Measurements from ENCODE around the gene KCTD1.

Gene KCTD1

DNA sequence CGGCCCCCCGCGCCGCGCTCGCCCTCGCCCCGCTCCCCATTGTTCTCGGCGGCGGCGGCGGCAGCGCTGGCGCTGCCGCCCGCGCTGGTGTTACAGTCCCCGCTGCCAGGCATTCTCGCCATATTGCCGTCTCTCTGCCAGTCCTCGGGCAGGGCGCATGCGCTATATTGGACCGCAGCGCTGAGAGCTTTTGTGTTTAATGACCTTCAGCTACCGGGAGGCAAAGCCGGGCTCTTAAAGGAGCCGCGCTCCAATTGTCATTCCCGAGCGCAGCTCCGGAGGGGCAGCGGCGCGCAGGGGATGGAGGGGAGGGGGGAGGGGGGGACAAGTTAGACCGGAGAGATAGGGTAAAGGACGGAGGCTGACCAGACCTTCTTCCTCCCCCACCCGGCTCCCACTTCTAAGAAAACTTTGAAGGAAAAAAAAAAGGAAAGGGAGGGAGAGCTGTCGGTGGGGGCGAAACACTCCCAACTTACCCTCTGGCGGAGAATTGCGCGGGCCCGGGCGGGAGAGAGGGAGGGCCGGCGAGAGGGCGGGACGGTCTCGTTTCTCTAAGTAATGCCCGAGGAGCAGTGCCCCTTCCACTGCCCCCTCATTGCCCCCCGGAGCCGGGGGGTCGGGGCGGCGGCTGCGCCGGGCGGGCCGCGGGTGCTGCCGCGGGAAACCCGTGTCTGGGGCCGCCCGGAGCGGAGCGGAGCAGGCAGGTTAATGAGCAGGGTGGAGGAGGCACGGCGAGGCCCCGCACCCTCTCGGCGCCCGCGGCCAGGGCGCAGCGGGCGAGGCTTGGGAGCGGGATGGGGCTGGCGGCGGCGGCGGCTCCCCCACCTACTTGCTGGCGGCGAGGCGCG, at the start of gene KCTD1:
Gene KCTD1 (minus strand): TSS at position 139 of the 848 bp plus-strand sequence. CDS start 17 bp downstream, at position 122.
- peak; percentile 44 for DNase-seq

DNA sequence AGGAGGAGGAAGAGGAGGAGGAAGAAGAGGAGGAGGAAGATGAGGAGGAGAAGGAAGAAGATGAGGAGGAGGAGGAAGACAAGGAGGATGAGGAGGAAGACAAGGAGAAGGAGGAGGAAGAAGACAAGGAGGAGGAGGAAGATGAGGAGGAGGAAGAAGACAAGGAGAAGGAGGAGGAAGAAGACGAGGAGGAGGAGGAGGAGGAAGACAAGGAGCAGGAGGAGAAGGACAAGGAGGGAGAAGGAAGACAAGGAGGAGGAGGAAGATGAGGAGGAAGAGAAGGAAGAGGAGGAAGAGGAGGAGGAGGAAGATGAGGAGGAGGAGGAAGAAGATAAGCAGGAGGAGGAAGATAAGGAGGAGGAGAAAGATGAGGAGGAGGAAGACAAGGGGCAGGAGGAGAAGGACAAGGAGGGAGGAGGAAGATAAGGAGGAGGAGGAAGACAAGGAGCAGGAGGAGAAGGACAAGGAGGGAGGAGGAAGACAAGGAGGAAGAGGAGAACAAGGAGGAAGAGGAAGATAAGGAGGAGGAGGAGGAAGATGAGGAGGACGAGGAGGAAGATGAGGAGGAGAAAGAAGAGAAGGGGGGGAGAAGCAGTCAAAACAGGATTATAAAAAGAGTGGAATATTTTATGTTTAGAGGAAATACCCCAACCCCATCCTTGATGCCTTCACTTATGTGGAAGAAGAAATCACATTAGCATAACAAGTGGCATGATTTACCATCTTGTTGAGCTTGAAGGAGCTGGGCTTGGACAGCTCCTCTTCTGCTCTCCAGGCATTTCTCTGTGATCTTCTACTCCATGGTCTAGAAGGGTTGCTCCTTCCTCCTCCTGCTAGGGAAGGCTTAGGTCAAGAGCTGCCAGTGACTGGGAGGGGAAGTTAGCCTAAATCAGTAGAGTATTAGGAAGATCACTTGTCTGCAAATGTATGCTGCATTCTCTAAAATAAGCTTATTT, 45.3 kb upstream of the KCTD1 start:
- DNase-seq, result no peak

DNA sequence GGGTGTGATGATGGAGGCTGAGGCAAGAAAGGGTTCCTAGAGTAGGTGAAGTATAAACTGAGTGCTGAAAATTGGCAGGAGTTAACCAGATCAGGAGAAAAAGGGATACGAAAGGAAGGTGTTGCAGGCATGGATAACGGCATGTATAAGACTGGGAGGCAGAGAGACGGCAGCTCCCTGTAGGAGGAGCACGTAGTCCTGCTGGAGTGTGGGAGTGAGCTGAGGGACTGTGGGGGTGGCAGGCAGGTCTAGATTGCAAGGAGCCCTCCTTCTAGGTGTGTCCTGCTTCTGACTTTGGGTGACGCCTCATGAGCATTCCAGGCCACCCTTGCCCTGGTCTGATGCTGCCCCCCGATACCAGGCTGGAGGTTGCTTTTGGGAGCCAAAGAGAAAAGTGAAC, 36.4 kb upstream of the KCTD1 start:
- DNase-seq, result no peak

DNA sequence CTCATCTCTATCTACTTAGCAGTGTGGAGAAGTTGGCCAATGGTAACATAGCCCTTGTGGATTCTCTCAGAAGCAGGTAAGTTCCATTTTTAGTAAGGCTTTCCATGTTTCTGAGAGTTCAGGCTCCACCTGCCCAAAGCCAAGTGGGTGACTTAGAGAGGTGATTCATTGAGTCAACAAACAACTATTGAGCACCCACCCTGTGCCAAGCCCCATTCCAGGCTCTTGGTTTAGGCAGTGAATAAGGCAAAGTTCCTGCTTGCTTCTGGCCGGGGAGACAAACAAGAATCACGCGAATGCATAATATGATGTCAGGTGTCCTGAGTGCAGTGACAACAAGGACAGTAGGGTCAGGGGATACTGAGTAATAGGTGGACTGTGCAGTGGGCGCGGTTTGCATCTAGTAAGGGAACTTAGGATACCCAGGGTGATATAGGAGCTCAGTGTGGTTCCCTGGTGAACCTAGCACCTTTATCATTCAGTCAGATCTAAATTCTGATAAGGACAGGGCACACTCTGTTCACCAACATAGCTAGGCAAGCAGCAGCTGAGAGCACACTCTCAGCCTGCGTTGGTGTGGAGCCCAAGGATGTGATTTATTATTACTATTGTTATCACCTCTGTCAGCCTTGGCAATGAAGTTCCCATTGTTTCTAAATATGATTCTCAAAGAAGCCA, 31.7 kb upstream of the KCTD1 start:
- no peak for DNase-seq

DNA sequence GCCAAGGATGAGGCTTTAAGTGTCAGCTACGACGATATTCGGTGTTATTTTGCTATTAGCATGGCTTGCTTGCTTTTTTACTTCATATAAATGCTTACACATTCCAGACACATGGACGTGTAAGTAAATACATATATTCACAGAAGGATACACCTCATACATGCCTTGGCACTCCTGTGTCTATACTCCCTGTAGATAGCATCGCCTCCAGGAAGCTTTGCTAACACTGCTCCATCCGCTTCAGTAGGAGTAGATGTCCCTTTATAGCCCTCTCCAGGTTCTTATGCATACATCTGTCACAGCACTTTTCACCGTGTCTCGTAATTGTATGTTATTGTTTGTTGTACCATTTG, 27.5 kb upstream of the KCTD1 start:
- no peak for DNase-seq

DNA sequence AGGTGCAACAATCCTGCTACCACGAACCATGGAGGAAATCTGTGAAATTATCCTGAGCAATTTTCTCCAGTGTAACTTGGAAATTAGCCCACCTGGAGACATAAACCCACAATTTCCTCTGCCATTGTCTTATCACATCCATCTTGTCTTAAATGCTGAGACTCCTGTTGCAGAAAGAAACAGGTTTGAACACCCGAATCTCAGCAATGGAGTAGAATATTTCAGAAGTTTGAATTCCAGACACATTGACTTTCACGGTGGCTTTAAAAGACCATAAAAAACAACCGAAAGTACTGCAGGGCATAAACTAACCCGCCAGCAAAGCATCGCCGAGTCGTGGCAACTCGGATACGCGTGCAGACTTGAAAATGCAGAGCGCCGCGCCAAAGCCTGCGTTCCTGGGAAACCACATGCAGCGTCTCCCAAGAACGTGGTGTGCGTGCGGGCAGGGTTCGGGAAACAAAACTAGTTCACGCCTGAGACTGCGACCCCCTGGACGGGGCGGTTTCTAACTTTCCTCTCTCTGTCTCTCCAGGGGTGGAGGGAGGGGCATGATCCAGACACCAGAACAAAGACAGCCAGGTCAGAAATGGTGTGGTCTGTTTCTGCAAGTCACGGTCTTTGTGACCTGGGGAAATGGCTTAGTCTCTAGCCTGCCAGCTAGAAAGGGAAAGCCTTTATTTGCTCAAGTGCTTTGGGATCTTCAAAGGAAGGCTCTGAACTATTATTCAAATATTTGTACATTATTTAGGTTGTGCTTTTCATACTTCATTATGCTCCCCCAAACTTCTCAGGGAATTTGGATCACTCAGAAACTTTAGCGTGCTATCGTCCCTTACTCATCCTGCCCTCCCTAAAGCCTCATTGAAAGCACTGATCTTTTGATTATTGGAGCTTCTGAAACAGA, 26.9 kb upstream of the KCTD1 start:
- DNase-seq, result peak; percentile 36

DNA sequence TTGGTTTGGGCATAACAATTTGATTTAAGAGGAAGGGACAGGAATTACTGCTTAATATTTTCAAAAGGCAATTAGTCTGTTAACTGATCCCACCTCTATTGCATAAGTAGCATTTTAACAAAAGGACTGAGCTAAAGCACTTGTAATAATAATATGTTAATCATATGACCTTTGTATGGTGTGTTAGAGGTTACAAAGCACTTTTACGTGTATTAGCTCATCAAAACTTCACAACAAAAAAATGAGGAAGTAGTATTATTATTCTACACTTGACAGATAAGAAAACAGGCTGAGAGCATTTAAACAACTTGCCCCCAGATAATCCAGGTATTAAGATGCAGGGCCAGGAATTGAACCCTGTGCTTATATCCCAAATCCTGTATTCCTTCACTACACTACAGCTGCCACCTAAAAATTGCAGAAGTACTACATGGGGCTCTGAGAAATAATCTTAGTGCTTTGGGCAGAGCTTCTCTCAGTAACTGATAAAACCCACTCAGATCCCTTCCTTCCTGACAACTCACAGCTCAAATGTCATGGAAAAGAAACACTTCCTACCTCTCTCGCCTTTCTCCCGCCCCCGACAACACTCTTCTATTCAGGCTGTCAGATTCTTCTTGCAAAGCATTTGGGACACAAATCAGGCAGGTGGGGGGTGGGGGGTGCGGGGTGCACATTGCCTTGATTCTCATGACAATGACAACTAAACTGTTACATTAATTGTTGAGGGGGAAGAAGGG, 20.7 kb upstream of the KCTD1 start:
- no peak for DNase-seq

DNA sequence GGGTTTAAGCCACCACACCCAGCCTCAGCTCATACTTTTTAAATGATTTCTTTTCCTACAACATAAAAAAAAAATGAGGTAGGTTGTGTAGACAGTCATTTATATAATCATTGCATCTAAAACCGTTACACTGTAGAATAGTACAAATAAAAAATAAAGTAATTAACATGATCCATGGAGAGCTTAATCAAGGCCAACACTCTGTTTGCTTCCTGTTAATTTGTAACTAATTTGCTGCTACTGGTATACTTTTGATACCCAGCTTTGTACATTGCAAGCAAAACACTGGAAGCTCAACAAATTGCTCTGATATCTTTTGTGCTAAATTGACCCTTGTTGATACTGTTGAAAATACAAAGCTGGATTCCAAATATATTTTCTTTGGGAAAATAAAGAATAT, 20.2 kb upstream of the KCTD1 start:
- no peak for DNase-seq

DNA sequence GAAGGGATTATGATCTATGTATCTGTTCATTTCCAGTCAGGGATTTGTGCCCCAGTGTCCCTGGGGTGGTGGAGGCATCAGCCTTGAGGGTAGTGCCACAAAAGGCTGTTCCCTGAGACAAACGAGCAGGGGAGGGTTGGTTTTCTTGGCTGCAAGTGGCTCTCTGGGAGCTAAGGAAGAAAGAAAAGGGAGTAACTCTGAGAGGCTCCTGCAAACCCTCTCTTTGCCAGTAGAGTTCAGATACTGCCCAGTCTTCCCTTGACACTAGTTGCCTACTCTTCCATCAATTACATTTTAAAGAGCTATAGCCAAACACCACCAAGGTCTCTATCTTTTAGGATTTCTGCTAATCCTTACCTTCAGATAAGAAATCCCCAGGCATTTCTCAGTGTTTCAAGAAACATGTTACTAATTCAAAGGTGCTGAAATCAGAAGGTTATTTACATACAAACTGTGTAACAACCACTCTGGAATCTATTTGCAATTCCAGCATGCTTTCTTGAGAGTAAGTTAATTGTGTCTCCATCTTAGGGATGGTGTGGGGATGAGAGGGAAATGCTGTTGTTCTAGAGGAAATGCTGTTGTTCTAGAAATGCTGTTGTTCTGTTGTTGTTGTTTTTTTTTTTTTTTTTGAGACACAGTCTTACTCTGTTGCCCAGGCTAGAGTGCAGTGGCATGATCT, 18.7 kb upstream of the KCTD1 start:
- no peak for DNase-seq

DNA sequence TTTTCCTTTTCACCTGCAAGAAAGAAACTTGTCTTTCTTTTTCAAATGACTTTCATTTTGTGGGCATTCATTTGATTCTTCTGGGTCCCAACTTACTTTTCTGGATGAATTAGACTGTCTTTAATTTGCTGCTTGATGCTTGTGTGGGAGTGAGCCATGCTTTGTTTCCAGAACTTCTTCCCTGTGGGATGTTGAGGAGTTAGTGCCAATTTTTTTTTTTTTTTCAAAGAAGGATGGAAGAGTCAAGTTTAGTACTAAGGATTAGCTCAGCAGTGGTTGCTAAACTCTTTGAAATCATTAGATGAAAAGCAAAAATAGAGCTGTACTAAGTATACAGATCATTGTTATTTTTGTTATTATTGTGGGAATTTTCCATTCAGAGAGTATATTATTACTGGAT, 17.2 kb upstream of the KCTD1 start:
- no peak for DNase-seq

DNA sequence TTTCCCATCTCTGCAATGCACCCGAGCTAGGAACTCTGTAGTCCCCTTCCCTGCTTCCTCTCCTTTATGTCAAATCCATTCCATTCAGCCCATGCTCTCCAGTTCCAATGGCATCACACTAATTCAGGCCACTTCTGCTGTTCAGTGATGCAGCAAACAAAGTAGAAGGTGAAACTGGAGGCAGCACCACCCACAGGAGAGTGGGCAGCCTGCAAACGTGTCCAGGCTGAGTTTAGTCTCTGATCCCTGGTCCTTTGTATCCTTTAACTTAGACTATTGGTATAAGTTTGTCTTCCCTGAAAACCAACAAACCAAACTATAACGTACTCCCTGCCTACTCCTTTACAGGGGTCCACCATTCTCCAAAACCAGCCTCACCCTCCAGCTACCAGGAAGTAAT, 14.7 kb upstream of the KCTD1 start:
- no peak for DNase-seq

DNA sequence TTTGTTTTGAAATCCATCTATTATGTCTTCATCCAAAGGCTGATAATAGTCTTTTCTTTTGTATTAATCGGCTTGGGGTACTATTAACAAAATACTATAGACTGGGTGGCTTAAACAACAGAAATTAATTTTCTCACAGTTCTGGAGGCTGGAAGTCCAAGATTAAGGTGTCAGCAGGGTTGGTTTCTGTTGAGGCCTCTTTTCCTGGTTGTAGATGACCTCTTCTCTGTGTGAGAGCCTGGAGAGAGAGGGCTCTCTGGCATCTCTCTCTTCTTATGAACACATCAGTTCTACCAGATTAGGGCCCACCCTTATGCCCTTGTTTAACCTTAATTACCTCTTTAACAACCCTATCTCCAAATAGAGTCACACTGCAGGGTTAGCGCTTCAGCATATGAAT, 14.2 kb upstream of the KCTD1 start:
- no peak for DNase-seq

DNA sequence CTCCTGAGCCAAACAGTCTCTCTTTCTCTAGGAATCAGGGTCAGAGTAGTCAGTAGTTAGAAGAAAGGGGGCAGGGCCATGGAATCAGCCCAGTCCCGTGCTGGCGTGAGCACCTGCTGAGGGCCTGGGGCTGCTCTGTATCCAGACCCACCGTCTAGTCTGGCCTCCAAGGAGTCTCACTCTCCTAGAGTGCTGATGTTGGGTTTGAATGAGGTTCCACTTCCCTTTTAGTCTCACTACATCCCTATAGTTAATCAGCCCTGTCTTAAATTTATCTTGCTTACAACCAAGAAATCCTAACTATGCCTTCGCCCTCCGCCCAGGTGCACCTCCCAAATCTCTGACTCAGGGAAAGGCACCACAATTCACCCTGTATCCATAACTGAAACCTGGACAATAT, 13.4 kb upstream of the KCTD1 start:
- DNase-seq, result no peak

DNA sequence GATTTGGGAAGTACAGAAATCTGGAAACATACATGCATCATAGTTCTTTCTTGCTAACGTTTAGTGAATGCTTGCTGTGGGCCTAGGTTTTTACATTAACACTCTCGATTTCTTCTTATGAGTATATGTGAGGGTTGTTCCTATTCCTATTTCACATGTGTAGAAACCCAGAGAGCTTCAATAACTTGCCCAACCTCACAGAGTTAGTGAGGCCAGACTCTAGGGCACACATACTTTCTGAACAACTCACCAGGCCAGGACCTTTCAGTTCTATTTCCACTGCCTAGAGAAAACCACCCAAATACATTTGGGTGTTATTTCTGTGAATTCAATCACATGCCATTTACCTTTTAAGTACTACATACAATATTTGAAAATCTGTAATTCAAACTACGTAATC, 8.2 kb upstream of the KCTD1 start:
- no peak for DNase-seq

DNA sequence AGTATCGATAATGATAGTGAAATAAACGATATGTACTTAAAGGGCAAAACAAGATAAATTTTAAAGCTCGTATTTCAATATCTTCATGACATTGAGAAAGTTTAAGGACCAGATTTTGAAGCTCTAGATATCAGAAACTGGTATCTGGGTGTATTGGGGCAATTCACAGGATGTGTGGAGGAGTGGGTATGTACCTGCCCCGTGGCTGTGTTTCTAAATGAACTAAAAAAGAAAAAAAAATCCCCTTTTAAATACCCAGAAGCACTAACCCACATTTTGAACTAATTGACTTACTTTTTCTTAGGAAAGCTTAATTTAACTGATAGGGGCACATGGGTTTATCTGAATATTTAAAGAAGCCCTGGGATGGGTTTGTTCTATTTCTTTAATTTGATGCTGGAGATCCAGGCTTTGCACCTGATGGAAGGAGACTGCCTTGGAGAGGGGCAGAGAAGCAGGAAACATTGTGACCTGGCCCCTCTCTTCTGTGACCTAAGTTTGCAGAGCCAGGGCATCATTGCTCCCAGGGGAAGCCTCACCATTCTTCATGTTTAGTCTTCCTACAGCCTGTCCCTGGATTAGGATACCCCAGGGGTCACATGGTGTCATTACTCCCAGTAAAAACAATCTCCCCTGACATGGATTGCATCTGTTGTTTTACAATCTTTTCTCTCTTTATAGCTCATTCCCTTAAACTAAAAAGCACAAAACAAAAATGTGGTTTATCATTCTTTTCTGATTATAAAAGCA, 7.6 kb upstream of the KCTD1 start:
- DNase-seq, result no peak

DNA sequence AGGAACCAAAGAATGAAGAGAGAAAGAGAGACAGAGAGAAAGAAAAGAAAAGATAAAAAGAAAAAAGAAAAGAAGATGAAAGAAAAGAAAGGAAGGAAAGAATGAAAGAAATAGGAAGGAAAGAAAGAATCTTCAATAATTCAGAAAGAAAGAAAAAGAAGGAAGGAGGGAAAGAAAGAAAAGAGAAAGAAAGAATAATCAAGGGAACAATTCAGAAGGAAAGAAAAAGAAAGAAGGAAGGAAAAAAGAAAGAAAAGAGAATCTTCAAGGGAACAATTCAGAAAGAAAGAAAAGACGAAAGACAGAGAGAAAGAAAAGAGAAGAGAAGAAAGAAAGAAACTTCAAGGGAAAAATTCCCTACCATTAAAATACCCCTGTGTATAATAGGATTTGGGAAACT, 5.6 kb upstream of the KCTD1 start:
- DNase-seq, result no peak

DNA sequence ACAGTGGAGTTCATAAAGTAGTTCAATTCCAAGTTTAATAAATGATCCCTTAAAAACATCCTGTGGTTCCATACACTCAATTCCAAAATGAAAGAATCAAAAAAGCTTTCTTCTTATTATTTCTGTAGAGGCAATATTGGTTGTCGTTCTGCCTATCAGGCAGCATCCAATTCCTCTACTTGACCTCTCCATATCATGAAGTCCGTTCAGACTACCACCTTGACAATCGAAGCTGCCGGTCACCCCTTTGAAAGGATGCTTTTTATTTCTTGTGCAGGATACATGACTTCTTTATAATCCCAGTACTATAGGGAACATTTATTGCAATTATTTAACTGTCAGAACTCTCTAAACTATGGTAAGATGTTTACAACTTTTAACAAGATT, 3.3 kb upstream of the KCTD1 start:
- no peak for DNase-seq

DNA sequence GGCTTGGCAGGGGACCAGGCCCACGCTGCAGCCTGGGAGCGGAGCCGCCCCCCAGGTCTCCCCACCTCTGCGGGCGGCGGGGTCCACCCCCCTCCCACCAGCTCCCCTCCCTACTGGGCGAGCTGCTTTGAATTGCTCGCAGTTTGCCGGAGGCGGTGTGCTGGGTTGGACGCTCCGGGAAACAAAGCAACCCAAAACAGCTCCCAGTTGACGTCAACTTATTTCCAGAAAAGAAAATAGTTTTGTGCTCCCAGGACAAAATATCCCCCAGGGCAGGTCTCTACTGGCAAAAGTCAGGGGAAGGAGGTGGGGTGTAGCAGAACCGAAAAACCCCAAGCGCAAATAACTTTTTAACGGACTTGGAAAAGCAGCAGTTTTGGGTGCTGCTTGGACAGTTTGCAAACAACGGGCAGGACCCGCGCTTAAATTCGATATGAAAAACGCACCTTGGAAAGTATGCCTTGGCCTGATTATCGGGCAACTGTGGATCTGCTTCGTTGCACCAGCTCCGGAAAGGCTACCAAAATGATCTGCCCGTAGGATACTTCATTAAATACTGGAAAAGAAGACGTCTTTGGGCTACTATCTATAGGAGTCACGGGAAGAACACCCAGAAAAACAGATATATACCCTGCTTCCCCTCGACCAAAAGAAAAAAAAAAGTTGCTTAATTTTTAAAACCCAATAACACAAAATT, 2.8 kb upstream of the KCTD1 start:
- DNase-seq, result no peak

DNA sequence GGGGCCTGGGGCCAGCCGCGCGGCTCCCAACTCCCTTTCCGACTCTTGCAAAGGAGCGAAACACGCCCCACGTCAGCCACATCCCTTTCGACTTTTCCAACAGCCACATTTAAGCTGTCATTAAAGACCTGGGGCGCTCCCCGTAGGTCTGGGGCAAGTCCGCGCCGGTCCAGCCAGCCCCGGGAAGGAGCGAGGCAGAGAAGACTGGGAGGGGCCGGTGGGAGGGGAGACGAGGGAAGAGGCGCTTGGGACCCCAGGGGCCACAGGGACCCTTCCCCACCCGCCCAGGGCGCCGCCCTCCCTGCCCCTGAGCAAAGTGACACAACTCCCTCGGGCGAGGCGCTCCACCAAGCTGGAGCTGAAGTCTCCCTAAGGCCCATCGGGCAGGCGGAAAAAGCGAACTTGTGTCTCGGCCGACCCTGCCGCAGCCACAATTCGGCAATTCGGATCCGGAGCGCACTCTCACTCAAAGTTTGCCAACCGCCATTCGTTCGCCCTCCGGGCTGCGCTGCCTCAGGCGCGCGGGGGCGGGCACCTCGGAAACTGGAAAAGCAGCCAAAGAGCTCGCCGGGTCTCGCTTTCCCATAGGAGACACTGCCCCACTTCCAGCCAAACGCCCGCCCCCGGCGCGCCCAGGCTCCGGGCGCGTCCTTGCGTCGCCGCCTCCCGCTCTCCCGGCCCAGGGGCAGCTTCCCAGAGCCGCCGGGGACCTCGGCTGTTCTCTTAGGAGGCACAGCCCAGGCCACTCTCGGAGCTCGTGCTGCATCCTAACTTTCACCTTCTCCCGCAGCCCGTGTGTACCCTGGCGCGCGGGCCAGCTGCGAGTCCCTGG, 1.1 kb upstream of the KCTD1 start:
- no peak for DNase-seq

Data from DMS79 (cell line).